DMS79 (cell line): Measurements from ENCODE around the gene GMPPB.

Experiments
- DNase-seq: peaks from one replicate; lab custom pipeline; 2025; lab: John Stamatoyannopoulos, UW

The GMPPB gene

DNA sequence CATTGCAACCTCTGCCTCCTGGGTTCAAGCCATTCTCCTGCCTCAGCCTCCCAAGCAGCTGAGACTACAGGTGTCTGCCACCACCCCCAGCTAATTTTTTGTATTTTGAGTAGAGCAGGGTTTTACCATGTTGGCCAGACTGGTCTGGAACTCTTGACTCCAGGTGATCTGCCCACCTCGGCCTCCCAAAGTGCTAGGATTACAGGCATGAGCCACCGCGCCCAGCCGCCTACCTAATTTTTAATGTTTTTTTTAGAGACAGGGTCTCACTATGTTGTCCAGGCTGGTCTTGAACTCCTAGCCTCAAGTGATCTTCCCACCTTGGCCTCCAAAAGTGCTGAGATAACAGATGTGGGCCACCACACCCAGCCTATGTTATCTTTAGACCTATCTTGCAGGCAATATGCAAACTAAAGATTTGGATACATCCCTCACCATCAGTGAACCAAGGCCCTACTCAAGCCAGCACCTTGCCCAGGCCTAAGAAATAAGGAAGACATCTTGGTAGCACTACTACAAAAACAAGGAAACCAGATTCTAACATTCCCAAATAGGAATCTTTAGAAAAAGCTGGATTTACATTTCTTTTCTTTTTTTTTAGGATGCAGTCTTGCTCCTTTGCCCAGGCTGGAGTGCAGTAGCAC lies 6.3 kb upstream of the GMPPB start:
- no peak for DNase-seq

DNA sequence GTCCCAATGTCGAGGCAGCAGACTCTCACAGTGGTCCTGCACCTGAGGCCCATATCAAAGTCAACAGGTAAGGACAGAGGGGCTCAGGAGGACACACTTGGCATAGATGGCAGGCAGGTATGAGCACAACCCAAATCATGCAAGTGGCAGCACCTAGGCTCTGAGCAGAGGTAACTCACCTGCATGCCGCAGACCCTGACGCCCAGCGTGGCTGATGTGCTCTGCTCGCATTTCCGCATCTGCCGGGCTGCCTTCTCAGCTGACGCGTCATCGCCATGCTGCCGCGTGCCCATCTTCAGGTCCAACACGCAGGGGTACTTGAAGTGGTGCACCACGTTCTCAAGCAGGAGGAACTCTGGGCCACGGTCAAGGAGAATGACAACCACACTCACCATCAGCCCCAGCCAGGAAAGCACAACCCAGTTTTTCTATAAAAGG lies 4.2 kb upstream of the GMPPB start:
- DNase-seq, result no peak

DNA sequence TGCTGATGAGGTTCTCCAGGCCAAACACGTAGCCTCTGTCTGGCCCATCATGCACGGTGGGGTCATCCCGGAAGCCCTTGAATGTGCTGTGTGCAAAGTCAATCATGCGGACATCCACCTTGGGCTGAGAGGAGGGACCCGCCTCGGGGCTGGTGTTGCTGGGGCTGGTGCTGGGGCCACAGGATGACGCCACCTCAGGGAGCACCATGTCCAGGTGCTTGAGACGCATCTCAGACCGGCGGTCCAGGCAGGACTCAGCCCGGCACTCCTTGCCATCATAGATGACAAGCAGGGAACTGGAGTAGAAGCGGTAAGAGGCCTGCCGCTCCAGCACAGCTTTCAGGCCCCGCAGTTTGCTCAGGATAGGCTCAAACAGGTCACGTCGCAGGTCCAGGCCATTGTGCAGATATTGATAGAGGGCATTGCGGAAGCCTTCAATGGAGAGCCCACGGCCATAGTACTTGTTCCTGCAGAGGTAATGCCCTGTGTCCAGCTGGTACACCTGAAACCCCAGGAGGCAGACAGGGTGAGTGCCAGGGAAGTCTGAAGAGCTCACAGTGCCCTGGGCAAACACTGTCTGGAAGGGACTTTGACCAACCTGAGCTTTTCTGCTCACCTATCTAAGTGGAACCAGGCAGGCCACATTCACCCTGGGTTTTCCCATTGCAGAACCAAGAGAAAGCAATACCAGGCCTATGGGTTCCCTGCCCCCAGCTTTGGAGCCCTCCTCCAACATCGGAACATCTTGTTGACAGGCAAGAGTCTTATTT lies 3.6 kb upstream of the GMPPB start:
- no peak for DNase-seq

DNA sequence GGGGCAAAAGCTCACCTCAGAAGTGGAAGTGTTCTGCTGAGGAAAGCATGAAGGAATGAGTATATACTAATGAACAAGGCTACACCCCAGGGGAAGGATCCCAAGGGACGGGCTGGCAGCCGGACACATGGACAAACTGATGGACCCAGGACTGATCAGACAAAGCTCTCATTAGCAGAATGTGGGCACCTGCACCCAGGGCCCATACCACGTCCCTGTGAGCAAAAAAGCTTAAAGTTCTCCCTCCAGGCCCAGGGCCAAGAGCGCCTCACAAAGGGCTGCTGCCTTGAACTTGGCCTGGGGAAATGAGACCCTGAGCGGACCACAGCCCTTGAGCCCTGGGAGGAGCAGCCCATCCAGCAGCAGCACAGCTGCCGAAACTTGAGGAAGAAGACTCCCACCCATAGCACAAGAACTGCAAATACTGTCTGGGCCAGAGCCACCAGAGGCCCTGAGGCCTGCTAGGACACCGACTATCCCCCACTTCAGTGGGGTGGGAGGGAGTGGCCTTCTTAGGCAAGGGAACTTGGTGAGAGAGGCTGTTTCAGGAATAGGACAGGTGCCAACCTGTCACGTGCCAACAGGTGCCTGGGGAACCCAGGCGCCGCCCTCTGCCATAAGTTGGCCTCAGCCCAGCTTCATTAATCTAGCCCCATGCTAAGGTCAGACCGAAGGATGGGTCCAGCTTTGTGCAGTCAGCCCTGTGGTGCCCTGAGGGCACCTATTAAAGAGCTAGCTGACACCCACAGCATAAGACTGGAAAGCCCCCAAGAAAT lies 2.3 kb upstream of the GMPPB start:
- no peak for DNase-seq

DNA sequence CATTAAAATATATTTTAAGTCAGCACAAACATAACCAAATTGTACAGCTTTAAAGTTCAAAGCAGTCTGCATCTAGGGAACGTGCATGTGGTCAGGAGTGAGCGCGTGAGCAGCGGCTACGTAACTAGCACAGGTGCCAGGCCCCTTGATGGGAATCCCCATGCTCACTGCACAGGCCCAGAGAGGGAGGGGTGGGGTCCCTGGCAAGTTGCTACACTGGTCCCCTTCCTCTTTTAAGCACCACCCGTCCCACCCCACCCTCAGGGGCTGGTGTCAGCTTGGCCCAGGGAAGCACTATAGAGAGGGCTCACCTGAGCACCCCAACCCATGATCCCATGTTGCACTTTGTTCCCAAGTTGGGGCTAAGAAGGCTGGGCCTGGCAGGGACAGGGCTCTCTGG lies 835 bp upstream of the GMPPB start:
- no peak for DNase-seq

DNA sequence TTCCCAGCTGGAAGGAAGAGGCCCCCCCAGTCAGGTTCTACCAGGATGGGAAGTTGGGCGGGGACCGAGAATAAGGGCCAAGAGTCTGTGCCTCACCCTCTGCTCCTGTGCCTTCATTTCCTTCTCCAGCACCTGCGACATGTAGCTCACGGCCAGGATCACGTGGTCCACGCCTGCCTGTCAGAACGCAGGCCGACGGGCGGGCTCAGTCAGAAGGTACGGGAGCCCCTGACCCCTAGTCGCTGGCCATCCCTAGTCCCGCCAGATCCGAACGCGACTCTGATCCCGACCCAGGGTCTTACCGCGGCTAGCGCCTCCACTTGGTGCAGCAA lies 489 bp downstream of the GMPPB start:
- peak; percentile 3 for DNase-seq

DNA sequence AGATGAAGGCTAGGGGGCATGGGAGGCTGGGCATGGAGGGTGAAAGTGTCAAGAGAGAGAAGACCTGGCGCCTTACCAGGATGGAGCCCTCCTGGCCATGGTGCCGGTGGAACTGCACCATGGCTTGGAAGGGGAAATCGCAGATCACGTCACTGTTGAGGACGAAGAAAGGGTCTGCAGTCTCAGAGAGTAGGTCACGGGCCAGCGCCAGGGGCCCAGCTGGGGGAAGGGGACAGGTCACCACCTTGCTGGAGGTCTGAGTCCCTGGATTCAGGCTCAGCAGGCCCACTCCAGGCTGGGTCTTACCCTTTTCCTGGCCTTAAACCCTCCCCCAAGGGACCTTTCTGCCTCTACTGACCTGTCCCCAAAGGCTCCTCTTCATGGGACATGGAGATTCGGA lies 855 bp downstream of the GMPPB start:
- no peak for DNase-seq

DNA sequence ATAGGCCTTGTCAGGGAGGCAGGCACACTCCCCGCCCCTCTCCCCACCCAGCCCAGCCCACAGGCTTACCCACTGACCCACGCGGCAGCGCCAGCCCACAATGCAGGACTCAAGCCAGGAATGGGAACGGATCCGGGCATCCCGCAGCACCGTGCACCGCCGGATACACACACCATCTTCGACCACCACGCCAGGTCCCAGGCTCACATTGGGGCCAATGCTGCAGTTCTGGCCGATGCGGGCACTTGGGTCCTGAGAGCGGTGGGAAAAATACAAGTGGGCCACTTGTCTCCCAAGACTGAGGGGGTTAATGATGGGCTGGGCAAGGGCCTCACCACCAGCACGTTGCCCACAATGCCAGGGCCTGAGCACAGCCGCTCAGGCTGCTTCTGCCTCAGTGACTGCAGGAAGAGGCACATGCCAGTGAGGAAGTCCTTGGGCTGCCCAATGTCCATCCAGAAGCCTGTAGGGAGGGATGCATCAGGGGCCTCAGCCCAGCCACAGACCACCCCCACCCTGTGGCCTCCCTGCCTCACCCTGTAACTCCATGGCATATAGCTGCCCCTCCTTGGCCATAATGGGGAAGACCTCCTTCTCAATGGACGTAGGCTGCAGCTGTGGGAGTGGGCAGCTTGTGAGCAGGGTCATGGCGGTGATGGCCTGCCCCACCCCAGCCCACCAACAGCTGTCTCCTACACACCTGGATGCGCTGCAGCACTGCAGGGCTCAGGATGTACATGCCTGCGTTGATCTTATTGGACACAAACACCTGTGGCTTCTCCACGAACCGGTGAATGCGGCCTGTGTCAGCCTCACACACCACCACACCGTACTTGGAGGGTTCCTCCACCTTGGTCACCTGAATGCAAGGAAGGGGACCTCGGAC lies 1.6 kb downstream of the GMPPB start:
- no peak for DNase-seq

DNA sequence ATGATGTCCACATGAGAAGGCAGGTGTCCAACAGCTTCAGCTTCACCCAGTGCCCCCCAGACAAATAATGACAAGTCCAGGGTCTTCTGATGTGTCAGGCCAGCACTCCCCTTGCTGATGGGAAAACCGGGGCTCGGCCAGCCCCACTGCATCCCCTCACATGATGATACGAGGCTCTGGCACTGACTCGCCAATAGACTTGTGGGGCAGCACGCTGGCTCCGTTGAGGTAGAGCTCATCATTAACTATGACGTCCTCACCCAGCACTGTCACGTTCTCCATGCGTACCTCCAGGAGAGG lies 2.2 kb downstream of the GMPPB start:
- no peak for DNase-seq

DNA sequence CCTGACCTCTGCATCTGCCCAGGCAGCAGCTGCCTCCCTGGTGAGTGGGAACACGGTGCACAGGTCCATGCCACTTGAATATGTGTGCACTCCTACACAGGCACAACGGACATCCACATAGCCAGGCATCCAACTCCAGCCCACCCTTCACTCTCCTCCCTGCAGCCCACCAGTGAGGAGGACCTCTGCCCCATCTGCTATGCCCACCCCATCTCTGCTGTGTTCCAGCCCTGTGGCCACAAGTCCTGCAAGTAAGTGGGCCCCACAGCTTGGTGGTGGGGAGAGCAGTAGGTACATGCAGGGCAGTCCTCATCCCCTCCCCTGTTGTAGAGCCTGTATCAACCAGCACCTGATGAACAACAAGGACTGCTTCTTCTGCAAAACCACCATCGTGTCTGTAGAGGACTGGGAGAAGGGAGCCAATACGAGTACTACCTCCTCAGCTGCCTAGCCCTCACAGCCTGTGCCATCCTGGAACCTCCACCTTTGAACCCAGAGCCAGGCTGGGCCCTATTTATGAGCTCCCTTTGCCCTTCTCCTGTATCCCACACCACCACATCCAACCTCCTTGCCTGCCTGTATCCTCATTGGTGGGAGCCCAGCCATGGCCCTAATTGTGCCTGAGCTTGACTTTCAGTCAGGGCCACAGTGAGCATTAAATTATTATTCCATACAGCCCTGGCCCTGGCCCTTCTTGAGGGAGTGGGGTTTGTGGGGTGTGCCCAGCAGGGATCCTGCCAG lies 2.7 kb downstream of the GMPPB start:
- no peak for DNase-seq

DNA sequence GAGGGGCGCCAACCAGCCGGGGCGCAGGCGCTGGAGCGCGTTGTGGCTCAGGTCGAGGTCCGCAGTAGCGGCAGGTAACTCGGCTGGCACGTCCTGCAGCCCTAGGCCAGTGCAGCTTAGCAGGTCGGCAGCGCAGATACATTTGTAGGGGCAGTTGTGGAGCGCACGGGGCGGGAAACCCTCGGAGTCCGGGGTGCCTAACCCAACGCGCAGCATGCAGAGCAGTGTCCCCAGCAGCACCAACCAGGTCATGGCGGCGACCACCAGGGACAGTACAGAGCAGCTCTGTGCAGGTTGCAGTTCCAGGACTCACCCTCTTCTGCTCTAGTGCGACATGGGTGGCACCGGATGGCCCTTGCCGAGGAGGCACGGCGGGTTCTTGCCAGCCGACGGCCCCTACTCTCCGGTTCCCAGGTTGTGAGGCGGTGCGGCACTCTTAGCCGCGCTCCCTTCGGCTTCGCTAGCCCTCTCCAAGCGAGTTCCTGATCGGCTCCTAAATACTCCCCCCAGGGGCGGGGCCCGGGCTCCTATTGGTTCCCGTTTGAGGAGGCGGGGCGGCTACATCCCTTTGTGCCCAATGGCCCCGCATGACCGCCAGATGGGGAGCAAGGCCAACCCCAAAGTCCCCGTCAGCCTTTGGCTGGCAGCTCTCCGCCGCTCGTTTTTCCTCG lies 4.4 kb downstream of the GMPPB start, which contains the start of gene AMIGO3:
Gene AMIGO3 (minus strand): TSS at position 471 of the 671 bp plus-strand sequence. CDS start 219 bp downstream, at position 252.
- no peak for DNase-seq

DNA sequence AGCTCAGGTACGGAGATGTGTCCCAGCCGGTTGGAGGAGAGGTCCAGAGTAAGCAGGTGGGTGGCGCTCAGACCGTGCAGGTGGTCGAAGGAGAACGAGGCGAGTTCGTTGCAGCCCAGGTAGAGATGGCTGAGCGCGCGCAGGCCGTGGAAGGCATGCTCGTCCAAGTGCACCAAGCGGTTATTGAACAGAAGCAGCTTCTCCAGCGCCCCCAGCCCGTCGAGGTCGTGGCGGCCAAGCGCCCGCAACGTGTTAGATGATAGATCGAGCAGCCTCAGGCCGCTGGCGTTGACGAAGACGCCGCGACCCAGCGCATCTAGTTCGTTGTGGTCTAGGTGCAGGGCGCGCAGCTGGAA lies 4.9 kb downstream of the GMPPB start:
- DNase-seq, result no peak

DNA sequence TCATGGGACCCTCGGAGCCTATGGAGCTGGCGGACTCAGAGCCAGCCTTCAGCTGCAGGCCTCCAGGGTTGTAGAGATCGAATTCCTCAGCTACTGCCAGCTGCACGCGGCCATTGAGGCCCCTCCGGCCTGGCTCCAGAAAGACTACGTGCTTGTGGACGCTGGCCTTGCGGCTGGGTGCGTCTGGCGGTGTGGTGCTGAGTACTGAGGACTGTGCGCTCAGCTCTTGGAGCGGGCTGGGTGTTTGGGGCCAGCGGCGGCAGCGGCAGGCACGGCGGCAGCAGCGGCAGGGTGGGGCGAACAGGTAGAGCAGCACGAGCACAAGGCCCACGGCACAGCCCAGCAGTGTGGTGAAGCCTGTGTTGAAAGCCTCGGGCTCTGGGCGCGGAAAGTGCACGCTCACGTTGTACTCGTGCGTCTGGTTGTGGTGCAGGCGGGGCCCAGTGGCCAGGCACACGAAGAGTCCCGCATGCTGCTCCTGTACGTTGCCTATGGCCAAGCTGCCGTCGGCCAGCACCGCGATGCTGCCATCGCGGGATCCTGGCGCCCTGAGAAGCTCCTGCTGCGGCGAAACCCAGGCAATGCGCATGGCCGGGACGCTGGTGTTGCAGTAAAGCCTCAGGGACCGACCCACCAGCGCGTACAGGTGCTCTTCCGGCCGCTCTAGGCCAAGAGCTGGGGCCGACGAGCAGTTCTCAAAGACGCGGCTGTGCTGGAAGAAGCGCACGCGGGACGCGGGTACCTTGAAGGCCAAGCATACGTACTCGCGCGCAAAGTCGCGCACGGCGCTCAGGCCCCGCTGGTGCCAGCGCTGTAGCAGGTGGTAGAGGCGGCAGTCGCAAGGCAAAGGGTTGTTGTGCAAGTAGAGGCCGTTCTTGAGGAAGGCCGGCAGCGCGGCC lies 5.5 kb downstream of the GMPPB start:
- no peak for DNase-seq

DNA sequence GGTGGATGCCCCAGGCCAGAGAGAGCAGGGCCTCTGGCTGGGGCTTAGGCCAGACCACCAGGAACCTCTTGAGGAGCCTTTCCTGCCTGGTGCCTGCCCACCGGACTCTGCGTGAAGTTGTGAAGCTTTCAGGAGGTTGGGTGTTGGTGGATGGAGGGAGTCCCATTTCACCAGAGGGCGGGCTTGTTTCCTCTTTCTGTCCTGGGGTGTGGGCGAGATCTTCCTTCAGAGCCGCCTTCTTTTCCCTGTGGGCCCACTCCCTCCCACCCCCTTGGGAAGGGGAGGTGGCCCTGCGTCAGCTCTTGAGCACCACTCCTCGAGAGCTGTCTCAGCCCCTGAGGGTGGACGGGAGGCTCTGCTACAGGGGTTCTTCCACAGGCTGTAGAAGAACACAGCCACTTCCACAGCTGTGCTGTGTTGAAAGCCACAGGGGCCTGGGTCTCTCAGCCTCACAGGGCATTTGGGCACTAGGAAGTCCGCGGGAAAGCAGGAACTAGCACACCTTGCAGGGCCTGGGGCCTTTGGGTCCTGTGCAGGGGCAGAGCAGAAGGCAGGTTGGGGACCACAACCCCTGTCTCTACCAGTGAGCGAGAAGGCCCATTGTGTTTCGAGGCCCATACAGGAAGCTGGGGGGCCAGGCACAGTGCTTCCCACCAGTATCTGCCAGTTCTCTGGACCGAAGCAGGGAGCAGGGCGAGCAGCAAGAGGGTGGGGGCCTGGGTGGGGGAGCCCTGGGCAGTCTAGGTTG lies 6.4 kb downstream of the GMPPB start:
- no peak for DNase-seq

DNA sequence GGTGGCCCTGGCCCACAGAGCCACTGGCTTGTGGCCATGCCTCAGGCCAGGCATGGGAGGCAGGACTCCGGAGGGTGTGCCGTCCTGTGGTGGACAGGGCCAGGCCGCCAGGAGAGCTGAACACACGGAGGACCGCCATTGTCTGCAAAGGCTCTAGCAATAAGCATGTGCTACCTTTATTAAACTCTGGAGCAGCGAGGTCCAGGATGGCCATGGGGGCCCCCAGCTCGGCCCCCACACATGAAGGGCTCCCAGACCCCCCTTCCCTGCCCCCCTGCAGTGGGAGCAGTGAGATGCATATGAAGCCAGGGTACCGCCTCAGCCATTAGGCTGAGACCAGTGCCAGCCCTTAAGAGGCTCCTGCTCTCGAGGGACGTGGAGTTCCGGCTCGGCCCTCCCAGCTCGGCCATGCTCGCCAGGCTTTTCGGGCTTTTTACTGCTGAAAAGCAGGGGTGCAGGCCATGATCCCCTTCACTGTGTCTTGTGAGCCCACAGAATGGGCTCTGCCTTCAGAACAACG lies 7.0 kb downstream of the GMPPB start:
- no peak for DNase-seq

DNA sequence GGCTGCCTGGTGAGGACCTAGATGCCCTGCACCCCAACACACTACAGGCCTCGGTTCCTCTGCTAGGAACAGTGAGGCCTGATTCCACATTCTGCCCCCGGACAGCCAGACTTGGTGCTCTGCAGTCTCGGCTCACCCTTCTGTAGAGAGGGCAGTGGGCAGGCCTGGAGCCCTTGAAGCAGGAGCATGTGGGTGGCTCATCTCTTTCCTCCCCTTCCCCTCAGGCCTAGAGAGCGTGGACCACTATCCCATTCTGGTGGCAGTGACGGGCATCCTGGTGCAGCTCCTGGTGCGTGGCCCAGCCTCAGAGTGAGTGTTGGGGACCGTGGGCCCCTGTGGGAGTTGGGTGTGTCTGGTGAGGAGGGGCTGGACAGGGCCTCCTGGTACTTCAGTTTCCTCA lies 7.6 kb downstream of the GMPPB start:
- no peak for DNase-seq

DNA sequence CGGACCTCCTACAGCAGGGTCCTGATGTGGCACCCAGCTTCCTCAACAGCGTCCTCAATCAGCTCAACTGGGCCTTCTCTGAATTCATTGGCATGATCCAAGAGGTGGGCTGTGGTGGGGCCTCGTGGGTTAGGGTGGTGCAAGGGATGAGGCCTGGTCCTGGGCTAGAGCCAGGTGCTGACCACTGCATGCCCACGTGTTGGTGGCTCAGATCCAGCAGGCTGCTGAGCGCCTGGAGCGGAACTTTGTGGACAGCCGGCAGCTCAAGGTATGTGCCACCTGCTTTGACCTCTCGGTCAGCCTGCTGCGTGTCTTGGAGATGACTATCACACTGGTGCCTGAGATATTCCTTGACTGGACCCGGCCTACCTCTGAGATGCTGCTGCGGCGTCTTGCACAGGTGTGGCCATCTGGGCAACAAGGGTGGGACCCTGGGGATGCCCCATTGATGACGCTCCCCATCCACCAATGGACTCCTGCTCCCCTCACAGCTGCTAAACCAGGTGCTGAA lies 8.1 kb downstream of the GMPPB start:
- no peak for DNase-seq

DNA sequence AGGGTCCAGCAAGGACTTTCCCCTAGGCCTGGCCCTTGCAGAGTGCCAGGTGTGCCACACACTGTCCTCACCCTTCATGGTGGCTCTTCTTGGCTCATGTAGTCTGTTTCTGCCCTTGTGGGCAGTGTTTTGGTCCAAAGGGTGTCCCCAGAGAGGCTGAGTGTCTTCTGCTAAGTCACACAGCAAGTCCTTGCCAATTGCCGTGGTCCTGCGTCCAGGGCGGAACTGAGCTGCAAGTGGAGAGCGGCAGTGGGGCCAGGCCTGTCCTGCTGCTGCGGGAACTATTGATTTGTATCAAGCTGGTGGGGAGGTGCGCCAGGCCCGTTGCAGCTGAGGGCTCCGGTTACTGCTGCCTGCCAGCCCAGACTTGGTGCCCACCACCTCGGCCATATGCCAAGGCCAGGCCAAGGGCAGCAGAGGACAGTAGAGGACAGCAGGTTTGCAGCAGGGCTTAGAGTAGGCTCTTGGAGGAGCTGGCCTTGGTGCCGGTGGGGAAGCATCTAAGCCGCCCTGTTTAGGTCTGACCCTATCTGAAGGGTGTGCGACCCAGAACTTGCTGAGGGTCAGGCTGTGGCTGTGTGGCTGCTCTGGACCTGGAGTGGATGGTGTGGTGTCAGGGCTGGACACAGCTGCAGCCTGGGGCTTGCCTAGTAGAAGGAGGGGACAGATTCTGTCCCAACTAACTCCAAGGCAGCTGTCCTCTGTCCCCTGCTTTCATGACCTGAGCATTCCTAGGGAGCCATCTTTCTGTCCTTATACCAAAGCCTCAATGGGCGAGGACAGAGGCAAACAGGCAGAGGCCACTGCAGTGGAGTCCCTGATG lies 8.8 kb downstream of the GMPPB start:
- no peak for DNase-seq
